Hypothalamus (tissue), 51 donors: ENCODE results near the gene GFER.

Experiments used
- DNase-seq, 51 donors: peaks; one replicate each; lab custom pipeline; 2025; lab: John Stamatoyannopoulos, UW

The GFER gene

GRCh38 chr16:1989209-1990100, 5.5 kb downstream of the GFER start, which contains the start of gene SYNGR3:
TSS of gene SYNGR3 (plus strand) at chr16:1989970. CDS start at chr16:1990103, 133 bp downstream.
- no peak for DNase-seq

DNA sequence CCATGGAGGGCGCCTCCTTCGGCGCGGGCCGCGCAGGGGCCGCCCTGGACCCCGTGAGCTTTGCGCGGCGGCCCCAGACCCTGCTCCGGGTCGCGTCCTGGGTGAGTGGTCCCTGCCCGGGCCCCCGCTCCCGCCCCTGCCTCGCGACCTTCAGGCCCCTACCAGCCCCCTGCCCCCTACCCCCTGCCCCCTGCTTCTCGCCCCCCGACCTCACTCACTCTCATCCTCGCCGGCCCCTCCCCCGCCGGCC, 6.0 kb downstream of the GFER start:
- no peak for DNase-seq

DNA sequence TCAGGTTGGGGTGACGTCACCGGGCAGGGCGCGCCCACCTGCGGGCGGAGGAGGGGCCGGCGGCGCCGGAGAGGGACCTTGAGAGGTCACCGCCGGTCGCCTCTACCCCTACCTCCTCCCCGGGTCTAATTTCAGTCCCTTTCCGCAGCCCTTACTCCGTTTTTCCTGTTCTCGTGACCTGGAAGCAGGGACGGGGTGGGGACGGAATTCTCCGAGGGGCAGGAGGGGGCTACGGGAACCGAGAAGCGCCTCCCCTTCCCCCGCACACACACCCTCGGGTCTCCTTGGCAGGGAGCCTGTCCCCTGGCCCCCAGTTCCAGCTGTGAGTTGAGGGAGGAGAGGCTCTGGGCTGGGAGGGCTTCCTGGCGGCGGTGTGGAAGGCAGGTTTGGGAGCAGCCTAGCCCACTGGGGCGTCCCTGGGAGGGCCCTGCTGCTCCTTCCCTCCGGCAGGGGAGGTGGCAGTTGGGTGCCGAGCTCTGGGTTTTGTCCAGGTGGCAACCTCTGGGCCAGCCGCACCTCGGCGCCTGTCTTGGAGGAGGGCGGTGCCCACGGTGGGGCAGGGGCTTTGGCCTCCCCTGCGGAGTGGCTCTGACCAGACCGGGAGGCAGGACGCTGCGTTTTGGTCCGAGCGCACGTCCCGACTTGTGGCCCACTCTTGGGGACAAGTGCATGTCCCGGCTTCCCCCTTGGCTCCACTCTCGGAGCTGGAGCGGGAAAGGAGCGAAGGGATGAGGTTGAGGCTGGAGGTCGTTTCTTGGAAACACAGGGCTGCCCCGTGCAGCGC, 6.5 kb downstream of the GFER start:
- DNase-seq: peak in 1 of 51 donors; percentile 23

GRCh38 chr16:1991135-1991551, 7.2 kb downstream of the GFER start:
- DNase-seq: peak in 1 of 51 donors; percentile 13

- DNase-seq: no peak
Measured at GRCh38 chr16:1991588-1991947, 7.6 kb downstream of the GFER start.

GRCh38 chr16:1991948-1992703, 8.1 kb downstream of the GFER start:
- DNase-seq: peak in 50 of 51 donors; percentile 18 to 92 (median 80)

DNA sequence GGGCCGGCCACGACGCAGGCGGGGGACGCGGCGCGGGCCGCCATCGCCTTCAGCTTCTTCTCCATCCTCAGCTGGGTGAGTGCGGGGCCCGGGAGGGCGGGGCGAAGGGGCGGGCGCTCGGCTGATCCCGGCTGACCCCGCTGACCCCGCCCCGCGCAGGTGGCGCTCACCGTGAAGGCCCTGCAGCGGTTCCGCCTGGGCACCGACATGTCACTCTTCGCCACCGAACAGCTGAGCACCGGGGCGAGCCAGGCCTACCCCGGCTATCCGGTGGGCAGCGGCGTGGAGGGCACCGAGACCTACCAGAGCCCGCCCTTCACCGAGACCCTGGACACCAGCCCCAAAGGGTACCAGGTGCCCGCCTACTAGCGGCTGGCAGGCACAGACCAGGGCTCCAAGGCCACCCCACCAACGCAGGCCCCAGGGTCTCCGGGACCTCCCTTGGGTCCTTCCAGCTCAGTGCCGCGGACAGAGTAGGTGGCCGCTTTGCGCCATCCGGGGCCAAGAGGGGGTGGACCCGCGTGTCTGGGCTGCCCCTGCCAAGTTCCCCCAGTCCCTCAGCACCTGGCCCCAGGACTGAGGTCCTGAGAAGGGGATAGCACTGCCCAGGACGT, 8.8 kb downstream of the GFER start:
- DNase-seq: no peak

GRCh38 chr16:1993731-1994131, 9.7 kb downstream of the GFER start:
- no peak for DNase-seq

GRCh38 chr16:1997494-1998359, 13.7 kb downstream of the GFER start:
- DNase-seq: no peak

DNA sequence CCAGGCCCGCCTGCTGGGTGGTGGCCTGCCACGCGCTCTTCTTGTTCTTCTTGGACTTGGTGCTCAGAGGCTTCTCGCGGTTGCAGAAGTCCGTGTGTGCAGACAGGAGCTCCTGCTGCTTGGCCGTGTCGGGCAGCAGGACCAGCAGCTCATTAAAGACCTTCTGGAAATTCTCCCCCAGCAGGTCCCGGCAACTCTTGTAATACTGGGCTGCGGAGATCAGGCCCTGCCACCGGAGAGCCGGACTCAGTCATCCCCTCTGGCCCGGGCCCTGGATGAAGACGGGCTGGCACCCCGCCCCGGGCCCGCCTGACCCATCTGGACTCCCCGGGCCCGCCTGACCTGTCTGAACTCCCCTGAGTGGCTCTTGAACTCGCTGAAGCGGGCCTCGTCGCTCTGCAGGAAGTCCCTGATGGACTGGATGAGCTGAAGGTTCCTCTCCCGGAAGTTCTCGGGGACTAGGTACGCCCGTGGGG, 14.4 kb downstream of the GFER start:
- DNase-seq: no peak

DNA sequence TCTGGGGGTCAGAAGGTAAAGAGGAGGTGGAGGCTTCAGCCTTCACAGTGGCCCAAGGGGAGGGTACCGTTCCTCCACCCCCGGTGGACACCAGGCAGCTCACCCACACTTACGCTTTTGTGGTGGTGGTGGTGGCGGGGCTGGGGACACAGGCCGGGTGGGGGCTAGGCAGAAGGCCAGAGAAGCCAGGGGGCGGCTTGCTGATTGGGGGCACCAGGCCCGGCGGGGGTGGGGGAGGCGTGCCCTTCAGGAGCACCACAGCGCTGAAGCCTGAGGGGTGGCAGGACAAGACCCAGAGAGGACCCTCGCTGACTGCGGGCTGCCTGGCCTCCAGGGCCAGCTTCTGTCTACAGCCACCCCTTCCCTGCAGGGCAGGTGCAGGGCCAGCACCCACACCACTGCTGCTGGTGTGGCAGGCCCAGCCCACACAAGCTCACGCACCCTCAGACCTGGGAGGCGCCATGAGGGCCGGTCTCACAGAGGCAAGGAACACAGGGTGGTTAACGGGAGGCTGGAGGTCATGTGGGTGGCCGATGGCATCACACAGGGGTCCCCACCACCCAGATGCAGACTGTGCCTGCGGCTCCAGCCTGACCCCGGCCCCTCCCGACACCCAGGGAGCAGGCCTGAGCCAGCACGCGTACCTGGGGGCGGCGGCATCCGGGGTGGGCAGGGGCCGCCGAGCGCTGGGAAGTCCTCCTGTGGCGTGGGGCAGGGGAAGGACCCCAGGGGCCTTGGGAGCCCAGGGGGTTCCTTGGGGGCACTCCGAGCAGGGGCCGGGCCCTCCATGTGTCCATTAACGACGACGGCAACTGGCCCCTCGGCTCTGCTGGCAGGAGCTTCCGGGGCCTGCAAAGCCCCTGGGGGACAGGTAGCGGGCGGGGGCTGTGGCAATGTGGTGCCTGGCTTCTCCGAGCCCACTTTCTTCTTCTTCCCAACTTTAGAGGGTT, 15.1 kb downstream of the GFER start:
- no peak for DNase-seq

DNA sequence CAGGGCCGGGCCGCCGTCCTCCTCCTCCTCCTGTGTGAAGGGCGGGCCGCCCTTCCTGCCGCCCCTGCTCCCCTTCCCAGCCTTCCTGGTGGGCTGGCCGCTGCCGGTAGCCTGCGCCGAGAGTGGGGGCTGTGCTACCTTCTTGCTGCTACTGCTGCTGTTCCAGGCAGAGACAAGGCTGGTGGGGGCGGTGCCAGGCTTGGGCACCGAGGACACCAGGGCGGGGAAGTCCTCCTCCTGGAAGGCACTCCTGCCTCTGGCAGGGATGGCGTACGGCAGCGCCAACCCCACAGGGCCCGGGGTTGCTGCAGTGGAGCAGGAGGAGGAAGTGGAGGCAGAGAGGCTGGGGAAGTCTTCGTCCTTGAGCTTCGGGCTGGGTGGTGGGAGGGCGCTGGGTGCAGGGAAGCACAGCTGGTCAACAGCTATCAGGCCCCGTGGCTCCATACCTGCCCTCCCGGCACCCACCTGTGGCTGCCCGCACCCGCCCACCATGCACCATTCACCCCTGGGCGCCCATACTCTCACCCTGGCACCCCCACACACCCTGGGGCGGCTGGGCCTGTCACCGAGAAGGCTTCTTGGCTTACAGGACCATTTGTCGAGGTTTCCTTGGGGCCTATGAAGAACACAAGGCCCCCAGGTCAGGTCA, 16.0 kb downstream of the GFER start:
- DNase-seq: no peak

GRCh38 chr16:2001035-2001434, 17.0 kb downstream of the GFER start:
- DNase-seq: no peak

DNA sequence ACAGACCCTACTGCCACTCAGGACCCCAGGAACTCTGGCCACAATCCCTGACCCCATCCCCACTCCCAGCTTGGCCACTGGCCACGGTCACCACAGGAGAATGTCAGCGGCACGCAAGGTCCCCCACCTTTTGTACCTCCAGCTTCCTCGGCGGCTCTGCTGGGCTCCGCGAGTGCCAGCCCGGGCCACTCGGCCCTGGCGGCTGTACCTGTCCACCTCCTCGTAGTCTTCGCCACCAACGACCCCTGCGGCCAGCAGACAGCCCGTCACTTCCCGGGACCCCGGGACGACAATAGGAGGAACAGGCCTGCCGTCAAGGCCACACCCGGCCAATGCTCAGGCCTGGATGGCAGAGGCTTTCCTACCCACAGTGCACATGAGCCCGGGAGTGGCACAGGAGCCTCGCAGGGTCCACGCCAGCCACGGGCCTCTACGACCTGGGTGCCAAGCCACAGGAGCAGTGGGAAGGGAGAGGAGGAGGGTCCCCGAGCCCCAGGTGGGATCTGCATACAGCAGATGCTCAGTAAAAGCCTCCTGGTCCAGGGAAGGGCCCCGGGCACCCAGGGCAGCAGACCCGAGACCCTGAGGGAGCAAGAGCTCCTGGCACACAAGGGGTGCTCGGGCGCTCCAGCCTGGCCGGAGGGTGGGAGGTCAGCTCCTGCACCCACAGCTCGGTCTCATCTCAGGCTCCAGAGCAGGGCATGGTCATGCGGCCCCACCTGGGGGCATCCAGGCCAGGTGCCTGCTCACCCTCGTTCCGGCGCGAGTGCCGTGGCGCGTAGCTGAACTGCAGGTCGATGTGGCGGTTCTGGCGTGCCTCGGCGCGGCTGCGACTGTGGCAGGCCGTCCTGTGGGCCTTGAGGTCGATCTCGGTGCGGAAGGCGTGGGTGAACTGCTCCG, 17.7 kb downstream of the GFER start:
- DNase-seq: no peak

- no peak for DNase-seq
Measured at GRCh38 chr16:2002406-2003230, 18.6 kb downstream of the GFER start.

DNA sequence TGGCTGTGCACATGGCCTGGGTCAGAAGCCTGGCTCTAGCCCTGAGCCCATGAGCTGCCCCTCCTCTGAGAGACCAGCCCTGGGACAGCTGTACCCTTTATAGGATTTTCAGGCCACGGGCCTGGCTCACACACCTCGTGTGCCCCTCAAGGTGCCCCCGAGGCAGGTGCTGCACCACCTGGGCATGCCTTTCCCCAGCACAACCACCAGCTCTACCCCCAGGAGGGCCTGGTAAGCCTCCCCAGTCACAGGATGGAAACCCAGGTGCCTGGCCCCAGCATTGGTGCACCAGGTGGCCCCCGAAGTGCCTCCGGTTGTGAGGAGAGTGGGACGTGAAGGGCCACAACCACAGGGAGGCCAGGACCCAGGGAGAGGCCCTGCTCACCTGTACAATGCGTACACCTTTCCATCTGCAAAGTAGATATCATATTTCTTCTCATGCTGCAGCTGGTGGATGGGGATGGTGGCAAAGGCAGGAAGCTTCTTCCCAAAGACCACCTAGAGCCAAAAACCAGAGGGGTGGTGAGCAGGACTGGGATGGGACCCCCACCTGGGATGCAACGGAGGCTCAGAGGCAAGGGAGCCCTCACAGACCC, 19.3 kb downstream of the GFER start:
- DNase-seq: no peak
